Endothelial cell (in vitro differentiated cells): Measurements from ENCODE around the gene C11orf21. TPM values are rescaled to one million over a fixed set of nuclear protein-coding genes. Genes with fewer than 3 reads are reported as not detected.
A peak's percentile ranks its signal among the peaks of the same experiment; 100 is the strongest.

Experiments
- DNase-seq: peaks from one replicate; pipeline ENCODE4 v3.0.0; 2021; ENCODE audit warnings: low spot score
- H3K27ac Mint-ChIP-seq: one replicate; pipeline ENCODE4 v1.8.0; 2021; ENCODE audit warnings: mixed read lengths, inconsistent platforms; ENCODE audit not compliant: unreplicated experiment
- H3K27me3 Mint-ChIP-seq: one replicate; pipeline ENCODE4 v1.8.0; 2021; ENCODE audit warnings: mild to moderate bottlenecking, moderate library complexity, mixed read lengths, inconsistent platforms; ENCODE audit not compliant: unreplicated experiment
- H3K36me3 Mint-ChIP-seq: one replicate; pipeline ENCODE4 v1.8.0; 2021; ENCODE audit warnings: mild to moderate bottlenecking, low read depth, mixed read lengths, inconsistent platforms; ENCODE audit not compliant: unreplicated experiment
- H3K4me1 Mint-ChIP-seq: one replicate; pipeline ENCODE4 v1.8.0; 2021; ENCODE audit warnings: mild to moderate bottlenecking, mixed read lengths, inconsistent platforms; ENCODE audit not compliant: unreplicated experiment
- H3K4me3 Mint-ChIP-seq: one replicate; pipeline ENCODE4 v1.8.0; 2021; ENCODE audit warnings: mild to moderate bottlenecking, mixed read lengths, inconsistent platforms; ENCODE audit not compliant: unreplicated experiment
- H3K9me3 Mint-ChIP-seq: one replicate; pipeline ENCODE4 v1.8.0; 2021; ENCODE audit warnings: mixed read lengths, inconsistent platforms; ENCODE audit not compliant: unreplicated experiment
- total RNA-seq: library from RNA; stranded (reverse); fragmentation: NEBNext Ultra II Directional; extraction: Animal tissue kit (Norgen Biotek cat#: 25700); gene quantifications from one replicate; pipeline ENCODE4 v1.2.1, GENCODE V29; 2021; ENCODE audit not compliant: unreplicated experiment
- TF ChIP-seq, protein P1 (sequence below): fragments of 200-600 bp; sonication (generic); IDR thresholded peaks from one replicate; pipeline ENCODE4 v1.5.0; 2021; ENCODE audit warnings: antibody characterized with exemption; ENCODE audit not compliant: unreplicated experiment

C11orf21 gene
- total RNA-seq, 1 donor from 2014 or later, result 0.13 TPM

DNA sequence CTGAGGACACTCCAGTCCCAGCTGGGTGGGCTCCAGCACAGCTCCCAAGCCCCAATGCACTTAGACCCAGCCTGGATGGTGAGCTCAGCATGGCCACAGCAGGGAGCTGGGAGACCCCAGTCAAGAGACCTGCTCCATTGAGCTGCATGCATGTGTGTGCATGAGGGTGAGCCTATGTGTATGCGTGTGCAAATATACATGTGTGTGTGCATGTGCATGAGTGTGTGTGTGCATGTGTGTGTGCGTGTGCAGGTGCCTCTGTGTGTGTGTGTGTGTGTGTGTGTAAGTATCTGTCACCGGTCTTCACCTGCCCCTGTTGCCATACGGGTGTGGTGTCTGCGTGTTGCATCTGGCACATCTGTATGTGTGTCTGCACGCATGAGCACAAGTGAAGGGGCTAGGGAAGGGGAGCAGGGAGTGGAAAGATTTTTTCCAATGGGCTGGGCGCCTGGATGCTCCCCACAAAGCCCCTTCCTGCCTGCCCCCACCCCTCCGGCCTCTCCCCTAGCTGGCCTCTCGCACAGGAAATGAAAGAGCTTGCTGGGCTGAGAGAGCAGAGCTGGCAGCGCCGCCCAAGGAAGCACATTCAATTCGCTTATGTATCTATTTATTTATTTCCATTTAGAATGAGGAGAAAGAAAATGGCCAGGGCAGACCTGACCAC, 4.2 kb upstream of the C11orf21 start:
- peaks cover 9% of the 10 kb centered on the region for H3K4me1 Mint-ChIP-seq
- peaks cover 3% of the 10 kb centered on the region for H3K27me3 Mint-ChIP-seq
- H3K27ac Mint-ChIP-seq, result peak overlapping the region; percentile 52
- DNase-seq, result no peak
- TF ChIP-seq, protein P1, sequence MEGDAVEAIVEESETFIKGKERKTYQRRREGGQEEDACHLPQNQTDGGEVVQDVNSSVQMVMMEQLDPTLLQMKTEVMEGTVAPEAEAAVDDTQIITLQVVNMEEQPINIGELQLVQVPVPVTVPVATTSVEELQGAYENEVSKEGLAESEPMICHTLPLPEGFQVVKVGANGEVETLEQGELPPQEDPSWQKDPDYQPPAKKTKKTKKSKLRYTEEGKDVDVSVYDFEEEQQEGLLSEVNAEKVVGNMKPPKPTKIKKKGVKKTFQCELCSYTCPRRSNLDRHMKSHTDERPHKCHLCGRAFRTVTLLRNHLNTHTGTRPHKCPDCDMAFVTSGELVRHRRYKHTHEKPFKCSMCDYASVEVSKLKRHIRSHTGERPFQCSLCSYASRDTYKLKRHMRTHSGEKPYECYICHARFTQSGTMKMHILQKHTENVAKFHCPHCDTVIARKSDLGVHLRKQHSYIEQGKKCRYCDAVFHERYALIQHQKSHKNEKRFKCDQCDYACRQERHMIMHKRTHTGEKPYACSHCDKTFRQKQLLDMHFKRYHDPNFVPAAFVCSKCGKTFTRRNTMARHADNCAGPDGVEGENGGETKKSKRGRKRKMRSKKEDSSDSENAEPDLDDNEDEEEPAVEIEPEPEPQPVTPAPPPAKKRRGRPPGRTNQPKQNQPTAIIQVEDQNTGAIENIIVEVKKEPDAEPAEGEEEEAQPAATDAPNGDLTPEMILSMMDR, result no peak
- H3K4me3 Mint-ChIP-seq, result peak overlapping the region; percentile 31
- no peaks in the 10 kb centered on the region for H3K9me3 Mint-ChIP-seq
- H3K36me3 Mint-ChIP-seq, result no peaks in the 10 kb centered on the region

DNA sequence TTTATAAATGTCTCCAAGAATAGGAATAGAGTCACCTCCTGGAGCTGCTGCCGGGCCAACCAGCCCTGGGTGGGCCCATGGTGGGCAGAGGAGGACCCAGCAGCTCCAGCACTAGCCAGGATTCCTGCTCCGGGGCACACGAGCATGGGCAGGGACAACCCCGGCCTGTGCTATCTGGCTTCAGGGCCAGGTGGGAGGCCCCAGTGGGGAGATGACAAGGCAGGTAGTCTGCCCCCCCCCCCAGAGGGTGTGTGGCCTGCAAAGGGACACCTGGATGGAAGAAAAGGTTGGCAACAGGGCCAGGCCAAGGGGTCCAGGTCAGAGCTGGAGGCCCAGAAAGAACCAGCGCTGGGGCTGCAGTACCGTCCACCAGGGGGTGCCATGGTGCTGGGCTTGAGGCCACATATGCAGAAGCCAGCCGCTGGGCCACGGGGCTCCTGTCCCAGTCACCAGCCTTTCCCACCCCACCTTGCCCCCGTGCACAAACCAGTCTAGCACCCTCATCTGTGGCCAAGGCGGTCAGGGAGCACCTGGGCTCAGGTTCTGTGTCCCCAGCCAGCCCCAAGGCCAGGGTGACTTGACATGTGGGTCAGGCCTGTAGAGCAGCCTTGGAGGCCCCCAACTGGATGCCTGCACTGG, 3.5 kb upstream of the C11orf21 start:
- Mint-ChIP-seq H3K9me3 (no peaks in the 10 kb centered on the region), H3K4me3 (no peak overlapping the region), H3K27ac (no peak overlapping the region), H3K36me3 (no peaks in the 10 kb centered on the region), H3K4me1 (peaks cover 9% of the 10 kb centered on the region), H3K27me3 (peaks cover 3% of the 10 kb centered on the region)
- peak; percentile 92 for DNase-seq
- TF ChIP-seq, protein P1, result peak; percentile 86

DNA sequence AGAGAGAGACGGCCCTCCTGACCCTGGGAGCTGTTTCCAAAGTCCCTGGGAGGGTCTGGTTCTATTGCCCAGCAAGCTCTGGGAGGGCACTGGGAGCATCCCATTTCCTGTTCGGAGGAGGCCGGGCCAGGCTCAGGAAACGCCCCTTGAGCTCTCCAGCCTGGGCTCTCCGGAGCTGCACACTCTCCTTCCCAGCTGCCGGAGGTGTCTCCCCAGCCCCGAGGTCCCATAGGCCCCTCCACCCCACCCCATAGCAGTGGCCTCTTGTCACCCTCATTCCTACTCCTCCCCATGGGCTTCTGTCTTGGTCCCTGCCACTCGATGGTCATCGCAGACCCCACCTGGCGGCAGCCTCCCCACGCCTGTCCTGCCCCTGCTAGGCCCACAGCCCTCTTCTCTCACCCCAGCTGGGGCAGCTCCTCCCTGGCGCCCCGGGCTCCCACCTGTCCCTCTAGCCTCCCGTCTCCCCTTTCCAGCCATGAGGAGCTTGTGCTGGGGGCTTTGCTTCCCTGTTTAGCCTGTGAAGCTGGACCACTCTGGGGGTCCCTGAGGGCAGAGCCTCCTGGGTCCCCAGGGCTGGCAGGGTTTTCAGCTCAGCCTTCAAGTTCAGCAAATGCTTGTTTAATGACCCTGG, 2.9 kb upstream of the C11orf21 start:
- DNase-seq, result no peak
- Mint-ChIP-seq H3K27ac (no peak overlapping the region), H3K4me3 (no peak overlapping the region), H3K9me3 (no peaks in the 10 kb centered on the region), H3K27me3 (peaks cover 3% of the 10 kb centered on the region), H3K4me1 (peaks cover 9% of the 10 kb centered on the region), H3K36me3 (no peaks in the 10 kb centered on the region)
- TF ChIP-seq, protein P1, result no peak

DNA sequence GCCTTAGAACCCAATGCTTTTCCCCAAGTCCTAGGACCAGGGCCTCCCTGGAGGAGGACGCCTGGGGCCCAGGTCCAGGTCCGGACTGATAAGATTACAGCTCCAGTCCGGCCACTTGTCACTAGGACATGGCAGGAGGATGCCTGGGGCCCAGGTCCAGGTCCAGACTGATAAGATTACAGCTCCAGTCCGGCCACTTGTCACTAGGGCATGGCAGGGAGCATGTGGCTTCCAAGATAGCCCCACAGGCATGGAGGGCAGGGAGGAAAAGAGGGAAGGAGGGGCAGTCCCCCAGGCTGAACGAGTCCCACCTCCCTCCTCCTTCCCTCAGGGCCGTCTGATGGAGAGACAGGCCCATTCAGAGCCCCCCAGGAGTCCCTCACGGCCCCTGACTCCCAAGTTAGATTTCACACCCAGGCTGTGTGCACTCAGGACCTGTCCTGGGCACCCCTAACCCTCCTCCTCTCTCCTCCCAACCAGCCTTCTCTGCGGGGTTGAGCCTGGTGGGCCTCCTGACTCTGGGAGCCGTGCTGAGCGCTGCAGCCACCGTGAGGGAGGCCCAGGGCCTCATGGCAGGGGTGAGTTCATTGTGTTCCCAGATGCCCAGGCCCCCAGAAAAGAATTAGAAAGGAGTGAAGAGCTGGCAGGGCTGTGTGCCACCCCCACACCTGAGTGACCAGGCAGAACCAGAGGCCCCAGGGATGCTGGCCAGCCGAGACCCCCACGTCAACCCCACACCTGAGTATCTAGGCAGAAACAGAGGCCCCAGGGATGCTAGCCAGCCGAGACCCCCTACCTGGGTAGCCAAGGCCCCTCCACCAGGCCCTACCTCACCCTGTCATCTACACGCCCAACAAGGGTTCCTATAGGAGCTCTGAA, 2.1 kb upstream of the C11orf21 start:
- peaks cover 9% of the 10 kb centered on the region for H3K4me1 Mint-ChIP-seq
- DNase-seq, result no peak
- H3K36me3 Mint-ChIP-seq, result no peaks in the 10 kb centered on the region
- H3K9me3 Mint-ChIP-seq, result no peaks in the 10 kb centered on the region
- no peak overlapping the region for H3K27ac Mint-ChIP-seq
- no peak overlapping the region for H3K4me3 Mint-ChIP-seq
- peaks cover 3% of the 10 kb centered on the region for H3K27me3 Mint-ChIP-seq
- TF ChIP-seq, protein P1, result no peak
